Effector memory CD4-positive, alpha-beta T cell (primary cell): ENCODE results near the gene IER5L.
A peak's percentile ranks its signal among the peaks of the same experiment; 100 is the strongest.

Experiments used
- DNase-seq, 3 donors: peaks; one replicate each; pipeline ENCODE4 v3.0.0-alpha.2; 2020
- H3K27ac ChIP-seq: 2 replicates; pipeline ENCODE4 v1.7.0; 2013; ENCODE audit warnings: mild to moderate bottlenecking, low read length, moderate library complexity; ENCODE audit not compliant: insufficient read depth, poor library complexity, severe bottlenecking
- H3K27me3 ChIP-seq: replicated peaks from 2 replicates; pipeline ENCODE4 v1.7.0; 2013; ENCODE audit warnings: mild to moderate bottlenecking, low read length; ENCODE audit not compliant: insufficient read depth, control insufficient read depth, poor library complexity, severe bottlenecking
- H3K36me3 ChIP-seq: 2 replicates; pipeline ENCODE4 v1.7.0; 2013; ENCODE audit warnings: mild to moderate bottlenecking, low read length, moderate library complexity; ENCODE audit not compliant: control insufficient read depth, insufficient read depth
- H3K4me1 ChIP-seq: 2 replicates; pipeline ENCODE4 v1.7.0; 2013; ENCODE audit warnings: low read length, mild to moderate bottlenecking; ENCODE audit not compliant: control insufficient read depth, insufficient read depth, poor library complexity, severe bottlenecking
- H3K4me3 ChIP-seq: 2 replicates; pipeline ENCODE4 v1.7.0; 2013; ENCODE audit warnings: low read length, low read depth, mild to moderate bottlenecking; ENCODE audit not compliant: insufficient read depth, poor library complexity, severe bottlenecking
- H3K9me3 ChIP-seq: 2 replicates; pipeline ENCODE4 v1.7.0; 2013; ENCODE audit warnings: mild to moderate bottlenecking, low read length, moderate library complexity; ENCODE audit not compliant: control insufficient read depth
- total RNA-seq, 3 donors: gene quantifications; one replicate each; lab custom pipeline; 2026; lab: John Stamatoyannopoulos, UW

IER5L gene
- total RNA-seq = 27.8 to 35.9 (median 31.9) reads per million in 3 donors

DNA sequence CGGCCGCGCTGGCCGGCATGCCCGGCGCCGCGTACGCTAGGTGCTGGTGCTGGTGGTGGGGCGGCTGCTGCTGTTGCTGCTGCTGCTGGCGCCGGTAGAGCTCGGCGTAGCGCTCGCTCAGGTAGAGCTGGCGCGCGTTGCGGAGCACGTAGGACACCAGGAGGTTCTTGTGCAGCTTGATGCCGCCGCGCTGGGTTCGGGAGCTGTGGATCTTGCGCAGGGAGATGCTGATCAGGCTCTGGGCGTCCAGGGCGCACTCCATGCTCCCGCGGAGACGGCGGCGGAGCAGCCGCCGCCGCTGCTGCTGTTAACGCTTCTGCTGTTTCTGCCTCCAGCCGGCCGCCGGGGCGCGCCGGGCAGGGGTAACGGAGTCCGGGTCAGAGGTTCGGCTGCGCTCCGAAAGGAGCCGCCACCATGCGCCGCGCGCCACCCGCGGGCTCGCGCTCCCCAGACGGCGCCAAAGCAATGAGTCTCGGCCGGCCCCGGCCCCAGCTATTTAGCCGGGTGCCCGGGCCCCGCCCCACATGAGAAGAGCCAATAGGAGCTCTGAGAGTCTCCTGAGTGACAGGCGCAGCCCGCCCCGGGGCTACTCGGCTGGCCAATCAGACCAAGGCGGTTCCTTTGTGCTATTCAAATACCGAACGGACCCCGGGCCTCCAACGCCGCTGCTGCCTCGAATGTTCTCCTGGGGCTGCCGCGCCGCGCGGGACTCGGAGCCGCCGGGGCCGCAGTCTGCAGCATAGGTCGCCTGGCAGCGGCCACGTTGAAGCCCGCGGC, at the start of gene IER5L:
IER5L (minus strand) TSS at position 471 of the 777 bp plus-strand sequence; CDS start at position 262, 209 bp downstream.
- DNase-seq = peak; percentile 87 to 90 (median 88)
- Histone ChIP-seq H3K36me3 (no peaks in the 10 kb centered on the region), H3K27me3 (no peaks in the 10 kb centered on the region), H3K4me1 (peaks cover 34% of the 10 kb centered on the region), H3K9me3 (no peaks in the 10 kb centered on the region), H3K27ac (peak within 1 kb of the TSS; percentile 43), H3K4me3 (peak within 1 kb of the TSS; percentile 71)

- H3K27me3 ChIP-seq = no peaks in the 10 kb centered on the region
- peaks cover 9% of the 10 kb centered on the region for H3K4me1 ChIP-seq
Measured at GRCh38 chr9:129227843-129228189, 49.8 kb upstream of the IER5L start.

DNA sequence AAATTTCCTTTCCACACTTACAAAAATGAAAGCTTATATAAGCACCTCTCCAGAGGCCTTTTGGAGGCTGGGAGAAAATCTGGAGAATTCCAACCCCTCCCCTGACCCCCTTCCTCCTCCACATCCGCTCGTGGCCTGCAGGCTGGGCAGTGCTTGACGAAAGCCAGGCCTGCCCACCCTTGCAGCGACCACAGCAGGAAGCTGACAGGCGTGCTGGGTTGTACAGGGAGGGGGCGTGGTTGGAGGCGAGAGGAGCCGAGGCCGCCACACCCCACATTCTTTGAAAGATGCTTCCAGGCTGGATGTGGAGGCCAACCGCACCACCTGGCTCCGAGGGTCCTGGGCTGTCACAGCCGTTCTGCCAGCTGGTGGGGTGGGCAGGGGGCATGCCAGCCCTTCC, 47.8 kb upstream of the IER5L start:
- Histone ChIP-seq H3K4me3 (no peak overlapping the region), H3K9me3 (no peaks in the 10 kb centered on the region), H3K36me3 (no peaks in the 10 kb centered on the region), H3K27me3 (no peaks in the 10 kb centered on the region), H3K27ac (no peak overlapping the region), H3K4me1 (peaks cover 9% of the 10 kb centered on the region)
- DNase-seq = peak in 2 of 3 donors; percentile 12 to 13

More at GRCh38 chr9:129227843-129228189, 49.8 kb upstream of the IER5L start:
- no peaks in the 10 kb centered on the region for H3K36me3 ChIP-seq
- no peaks in the 10 kb centered on the region for H3K9me3 ChIP-seq
- no peak overlapping the region for H3K27ac ChIP-seq
- no peak overlapping the region for H3K4me3 ChIP-seq
- DNase-seq = no peak

DNA sequence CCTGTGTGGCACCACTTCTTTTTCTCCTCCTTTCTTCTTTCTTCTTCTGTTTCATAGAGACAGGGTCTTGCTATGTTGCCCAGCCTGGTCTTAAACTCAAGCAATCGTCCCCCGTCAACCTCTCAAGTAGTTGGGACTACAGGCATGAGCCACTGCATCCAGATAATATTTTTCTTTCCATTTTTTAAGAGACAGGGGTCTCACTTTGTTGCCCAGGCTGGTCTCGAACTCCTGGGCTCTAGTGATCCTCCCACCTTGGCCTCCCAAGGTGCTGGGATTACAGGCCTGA, 47.4 kb upstream of the IER5L start:
- Histone ChIP-seq H3K4me3 (no peak overlapping the region), H3K27ac (no peak overlapping the region), H3K4me1 (peaks cover 9% of the 10 kb centered on the region), H3K9me3 (no peaks in the 10 kb centered on the region), H3K36me3 (no peaks in the 10 kb centered on the region), H3K27me3 (no peaks in the 10 kb centered on the region)
- no peak for DNase-seq

- DNase-seq = no peak
- Histone ChIP-seq H3K4me3 (no peak overlapping the region), H3K27me3 (no peaks in the 10 kb centered on the region), H3K27ac (no peak overlapping the region), H3K4me1 (peaks cover 9% of the 10 kb centered on the region), H3K9me3 (no peaks in the 10 kb centered on the region), H3K36me3 (no peaks in the 10 kb centered on the region)
Measured at GRCh38 chr9:129224618-129225489, 46.8 kb upstream of the IER5L start.

- peaks cover 9% of the 10 kb centered on the region for H3K4me1 ChIP-seq
- H3K36me3 ChIP-seq = no peaks in the 10 kb centered on the region
- no peaks in the 10 kb centered on the region for H3K9me3 ChIP-seq
- no peak for DNase-seq
- H3K27ac ChIP-seq = no peak overlapping the region
- no peak overlapping the region for H3K4me3 ChIP-seq
- H3K27me3 ChIP-seq = no peaks in the 10 kb centered on the region
Measured at GRCh38 chr9:129223551-129224208, 45.6 kb upstream of the IER5L start.

DNA sequence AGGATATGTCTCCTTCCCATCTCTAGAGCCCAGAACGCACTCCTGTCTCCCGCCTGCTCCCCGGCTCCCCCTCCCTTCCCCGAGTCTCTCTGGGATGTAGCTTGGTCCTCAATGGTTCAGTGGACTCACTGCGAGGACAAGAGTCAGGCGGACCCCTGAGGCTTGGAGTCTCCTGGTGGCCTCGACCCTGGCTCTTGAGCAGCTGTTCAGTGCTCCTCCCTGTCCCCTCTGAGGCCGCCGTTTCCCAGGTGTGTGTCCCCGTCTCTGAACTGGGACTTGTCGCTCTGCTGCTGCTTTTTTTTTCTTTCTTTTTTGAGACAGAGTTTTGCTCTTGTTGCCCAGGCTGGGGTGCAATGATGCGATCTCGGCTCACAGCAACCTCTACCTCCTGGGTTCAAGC, 44.8 kb upstream of the IER5L start:
- no peaks in the 10 kb centered on the region for H3K36me3 ChIP-seq
- no peak overlapping the region for H3K27ac ChIP-seq
- DNase-seq = no peak
- no peaks in the 10 kb centered on the region for H3K9me3 ChIP-seq
- H3K4me3 ChIP-seq = no peak overlapping the region
- H3K27me3 ChIP-seq = no peaks in the 10 kb centered on the region
- peaks cover 9% of the 10 kb centered on the region for H3K4me1 ChIP-seq

GRCh38 chr9:129221979-129222635, 44.0 kb upstream of the IER5L start:
- Histone ChIP-seq H3K36me3 (no peaks in the 10 kb centered on the region), H3K27me3 (no peaks in the 10 kb centered on the region), H3K9me3 (no peaks in the 10 kb centered on the region), H3K4me1 (peaks cover 9% of the 10 kb centered on the region), H3K4me3 (no peak overlapping the region), H3K27ac (no peak overlapping the region)
- no peak for DNase-seq

GRCh38 chr9:129221233-129221632, 43.2 kb upstream of the IER5L start:
- DNase-seq = no peak
- H3K9me3 ChIP-seq = no peaks in the 10 kb centered on the region
- H3K27me3 ChIP-seq = no peaks in the 10 kb centered on the region
- no peaks in the 10 kb centered on the region for H3K36me3 ChIP-seq
- no peak overlapping the region for H3K4me3 ChIP-seq
- H3K4me1 ChIP-seq = peaks cover 8% of the 10 kb centered on the region
- H3K27ac ChIP-seq = no peak overlapping the region
